Body of pancreas (tissue), 4 donors: ENCODE data around the gene ZBBX.
"Not testable (repeated sequence)": the region's sequence is repeated elsewhere in the genome, so short reads cannot be mapped to it uniquely, and the experiment has no call there.

Experiments
- POLR2A ChIP-seq, 3 donors: fragments of 450-650 bp; IDR thresholded peaks; one replicate each; pipeline ENCODE4 v1.6.1; 2016; ENCODE audit warnings: antibody characterized with exemption in 3 of 3, mild to moderate bottlenecking in 2 of 3
- TF ChIP-seq, protein P1 (sequence below), 7 experiments: fragments of 450-650 bp in 4 of 7; fragments of 200-600 bp in 3 of 7; sonication (generic) in 3 of 7; IDR thresholded peaks; one replicate each; pipeline ENCODE4 v1.5.1; 2016 to 2019; ENCODE audit warnings: antibody characterized with exemption in 7 of 7

DNA sequence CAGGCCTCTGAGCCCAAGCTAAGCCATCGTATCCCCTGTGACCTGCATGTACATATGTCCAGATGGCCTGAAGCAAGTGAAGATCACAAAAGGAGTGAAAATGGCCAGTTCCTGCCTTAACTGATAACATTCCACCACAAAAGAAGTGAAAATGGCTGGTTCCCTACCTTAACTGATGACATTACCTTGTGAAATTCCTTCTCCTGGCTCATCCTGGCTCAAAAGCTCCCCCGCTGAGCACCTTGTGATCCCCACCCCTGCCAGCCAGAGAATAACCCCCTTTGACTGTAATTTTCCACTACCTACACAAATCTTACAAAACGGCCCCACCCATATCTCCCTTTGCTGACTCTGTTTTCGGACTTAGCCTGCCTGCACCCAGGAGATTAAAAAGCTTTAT is 42.3 kb upstream of the ZBBX start:
- TF ChIP-seq, protein P1, sequence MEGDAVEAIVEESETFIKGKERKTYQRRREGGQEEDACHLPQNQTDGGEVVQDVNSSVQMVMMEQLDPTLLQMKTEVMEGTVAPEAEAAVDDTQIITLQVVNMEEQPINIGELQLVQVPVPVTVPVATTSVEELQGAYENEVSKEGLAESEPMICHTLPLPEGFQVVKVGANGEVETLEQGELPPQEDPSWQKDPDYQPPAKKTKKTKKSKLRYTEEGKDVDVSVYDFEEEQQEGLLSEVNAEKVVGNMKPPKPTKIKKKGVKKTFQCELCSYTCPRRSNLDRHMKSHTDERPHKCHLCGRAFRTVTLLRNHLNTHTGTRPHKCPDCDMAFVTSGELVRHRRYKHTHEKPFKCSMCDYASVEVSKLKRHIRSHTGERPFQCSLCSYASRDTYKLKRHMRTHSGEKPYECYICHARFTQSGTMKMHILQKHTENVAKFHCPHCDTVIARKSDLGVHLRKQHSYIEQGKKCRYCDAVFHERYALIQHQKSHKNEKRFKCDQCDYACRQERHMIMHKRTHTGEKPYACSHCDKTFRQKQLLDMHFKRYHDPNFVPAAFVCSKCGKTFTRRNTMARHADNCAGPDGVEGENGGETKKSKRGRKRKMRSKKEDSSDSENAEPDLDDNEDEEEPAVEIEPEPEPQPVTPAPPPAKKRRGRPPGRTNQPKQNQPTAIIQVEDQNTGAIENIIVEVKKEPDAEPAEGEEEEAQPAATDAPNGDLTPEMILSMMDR (IDR thresholded peaks at IDR 0.05) = not testable (repeated sequence)
- TF ChIP-seq POLR2A (IDR thresholded peaks at IDR 0.05) = not testable (repeated sequence)
